ENCODE measurements around the gene STARD3.

Gene STARD3

DNA sequence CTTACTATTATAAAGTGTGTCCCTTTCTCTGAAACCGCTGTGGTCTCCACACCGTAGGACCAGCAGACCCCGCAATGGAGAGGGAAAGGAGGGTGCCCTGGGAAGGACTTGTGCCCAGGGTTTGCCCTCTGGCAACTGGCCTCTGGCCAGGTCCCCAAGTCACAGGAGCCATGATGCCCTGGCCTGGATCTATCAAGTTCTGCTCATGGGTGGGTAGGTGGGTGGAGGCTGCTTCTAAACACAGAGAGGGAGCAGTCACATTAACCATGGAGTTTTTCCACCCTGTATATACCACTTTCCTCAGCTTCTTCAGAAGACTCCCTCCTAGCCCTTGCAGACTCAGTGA lies 19.9 kb upstream of the STARD3 start:
- H3K9ac ChIP-seq (ENCODE audit: low read depth, low read length), result no peak overlapping the region
- H3K36me3 ChIP-seq (ENCODE audit: insufficient read depth, low read length), result no peaks in the 10 kb centered on the region
- peaks cover 13% of the 10 kb centered on the region for H3K4me1 ChIP-seq (ENCODE audit: control insufficient read depth, insufficient read depth, low read length)
- H3K4me2 ChIP-seq (ENCODE audit: low read length), result peak overlapping the region; percentile 77
- no peak overlapping the region for H3K4me3 ChIP-seq (ENCODE audit: low read length)
- peaks cover 44% of the 10 kb centered on the region for H3K27me3 ChIP-seq (ENCODE audit: control insufficient read depth, insufficient read depth, low read length)
- H3K9me3 ChIP-seq (replicated peaks; ENCODE audit: low read length), result no peaks in the 10 kb centered on the region

DNA sequence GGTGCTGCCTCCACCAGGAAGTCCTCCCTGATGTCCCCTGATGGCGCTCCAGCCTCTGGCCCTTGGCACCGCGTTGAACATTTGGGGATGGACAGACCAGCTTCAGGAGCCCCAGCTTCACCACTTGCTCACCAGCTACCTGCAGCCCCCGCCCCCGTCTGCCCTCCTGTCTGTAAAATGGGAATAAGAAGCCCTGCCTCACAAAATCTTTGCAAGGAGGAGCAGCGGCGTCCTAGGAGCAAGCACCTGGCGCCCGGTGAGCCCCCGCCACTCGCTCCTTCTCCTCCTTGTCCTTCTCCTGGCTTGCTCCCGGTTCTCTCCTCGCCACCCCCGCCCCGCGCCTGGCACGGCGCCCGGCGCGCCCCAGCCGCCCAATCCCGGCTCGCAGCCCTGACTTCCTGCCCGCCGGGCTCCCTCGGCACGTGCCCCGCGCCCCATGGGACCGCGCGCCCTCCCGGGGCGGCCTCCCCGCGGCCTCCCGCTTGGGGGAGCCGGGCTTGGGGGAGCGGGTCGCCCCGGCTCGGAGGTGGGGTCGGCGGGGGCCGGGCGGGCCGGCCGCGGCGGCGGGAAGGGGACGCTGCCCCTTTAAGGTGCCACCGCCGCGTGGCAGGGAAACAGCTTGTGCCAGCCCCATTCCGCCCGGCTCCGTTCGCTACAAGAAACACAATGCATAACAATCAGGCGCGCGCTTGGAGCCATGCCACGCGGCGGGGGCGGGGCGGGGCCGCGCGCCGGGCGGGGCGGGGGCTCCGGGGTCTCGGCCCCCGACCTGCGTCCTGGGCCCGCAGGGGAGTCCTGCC lies 19.3 kb upstream of the STARD3 start:
- peak overlapping the region; percentile 75 for H3K4me3 ChIP-seq (ENCODE audit: low read length)
- peaks cover 13% of the 10 kb centered on the region for H3K4me1 ChIP-seq (ENCODE audit: control insufficient read depth, insufficient read depth, low read length)
- H3K9ac ChIP-seq (ENCODE audit: low read depth, low read length), result peak overlapping the region; percentile 80
- peak overlapping the region; percentile 98 for H3K4me2 ChIP-seq (ENCODE audit: low read length)
- no peaks in the 10 kb centered on the region for H3K9me3 ChIP-seq (replicated peaks; ENCODE audit: low read length)
- no peaks in the 10 kb centered on the region for H3K36me3 ChIP-seq (ENCODE audit: insufficient read depth, low read length)
- H3K27me3 ChIP-seq (ENCODE audit: control insufficient read depth, insufficient read depth, low read length), result peaks cover 42% of the 10 kb centered on the region

DNA sequence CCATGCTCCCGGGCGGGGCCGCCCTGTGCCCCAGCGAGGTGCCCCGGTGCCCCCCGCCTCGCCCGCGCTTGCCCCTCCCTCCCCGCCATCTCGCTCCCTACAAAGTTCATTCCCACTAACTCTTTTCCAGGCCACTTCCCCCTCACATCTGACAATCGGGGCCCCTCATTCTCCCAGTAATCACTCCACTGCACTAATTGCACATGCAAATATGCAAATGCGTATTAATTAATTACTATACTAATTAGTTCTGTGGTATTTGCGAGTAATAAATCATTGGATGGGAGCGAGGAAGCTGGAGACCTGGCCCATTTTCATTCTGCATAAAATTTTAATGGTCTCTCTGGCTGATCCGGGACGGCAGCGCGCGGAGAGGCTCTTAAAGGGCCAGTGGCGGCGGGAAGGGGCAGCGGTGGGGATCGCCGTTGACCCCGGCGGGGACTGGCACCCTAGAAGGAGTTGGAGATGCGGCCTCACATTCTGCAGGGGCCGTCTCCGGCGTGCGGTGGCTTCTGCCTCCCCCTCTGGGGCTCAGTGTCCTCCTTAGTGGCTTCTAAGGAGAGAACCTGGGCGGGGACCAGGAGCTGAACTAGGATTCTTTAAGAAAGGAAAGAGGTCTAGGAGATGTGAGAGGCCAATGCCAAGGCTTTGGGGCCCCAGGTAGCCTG lies 18.6 kb upstream of the STARD3 start:
- Histone ChIP-seq H3K9ac (ENCODE audit: low read depth, low read length) (peak overlapping the region; percentile 80), H3K27me3 (ENCODE audit: control insufficient read depth, insufficient read depth, low read length) (peaks cover 34% of the 10 kb centered on the region), H3K9me3 (replicated peaks; ENCODE audit: low read length) (no peaks in the 10 kb centered on the region), H3K4me3 (ENCODE audit: low read length) (peak overlapping the region; percentile 75), H3K36me3 (ENCODE audit: insufficient read depth, low read length) (no peaks in the 10 kb centered on the region), H3K4me2 (ENCODE audit: low read length) (peak overlapping the region; percentile 98), H3K4me1 (ENCODE audit: control insufficient read depth, insufficient read depth, low read length) (peaks cover 17% of the 10 kb centered on the region)

DNA sequence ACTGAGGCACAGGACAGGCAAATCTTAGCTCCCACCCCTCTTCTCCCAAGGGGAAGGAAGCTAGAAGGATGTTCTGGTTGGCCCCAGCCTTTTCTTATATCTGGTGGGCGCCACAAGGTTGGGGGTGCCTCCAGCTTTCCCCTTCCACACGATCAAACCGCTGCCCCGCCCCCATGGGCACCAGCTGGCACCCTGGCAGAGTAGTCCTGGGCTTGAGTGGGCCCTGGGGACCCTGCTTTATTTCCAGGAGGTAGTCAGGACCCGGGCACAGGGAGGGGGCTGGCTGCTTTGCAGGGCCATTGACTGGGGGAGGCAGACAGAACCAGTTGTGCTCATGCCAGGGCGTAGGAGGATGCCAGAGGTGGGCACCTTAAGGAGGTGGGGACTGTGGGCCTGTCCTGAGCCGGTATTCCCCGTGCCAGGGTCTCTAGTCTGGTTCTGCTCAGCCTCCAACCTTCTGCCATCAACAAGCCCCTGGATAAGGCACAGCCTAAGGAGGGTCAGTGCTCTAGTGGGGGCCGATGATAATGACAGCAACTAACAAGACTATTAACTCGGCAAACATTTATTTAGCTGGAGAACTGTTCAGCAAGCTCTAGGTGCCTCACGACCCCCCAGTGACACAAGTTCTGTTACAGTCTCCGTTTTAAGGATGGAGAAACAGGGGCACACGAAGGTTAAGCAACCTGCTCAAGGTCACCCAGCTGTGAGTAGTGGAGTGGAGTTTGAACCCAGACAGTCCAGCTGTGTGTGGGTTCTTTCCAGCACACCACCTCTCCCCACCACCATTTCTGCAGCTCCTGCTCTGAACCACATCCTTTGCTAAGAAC lies 17.8 kb upstream of the STARD3 start:
- peaks cover 17% of the 10 kb centered on the region for H3K4me1 ChIP-seq (ENCODE audit: control insufficient read depth, insufficient read depth, low read length)
- peak overlapping the region; percentile 75 for H3K4me3 ChIP-seq (ENCODE audit: low read length)
- H3K4me2 ChIP-seq (ENCODE audit: low read length), result peak overlapping the region; percentile 98
- no peaks in the 10 kb centered on the region for H3K36me3 ChIP-seq (ENCODE audit: insufficient read depth, low read length)
- H3K27me3 ChIP-seq (ENCODE audit: control insufficient read depth, insufficient read depth, low read length), result peaks cover 30% of the 10 kb centered on the region
- peak overlapping the region; percentile 80 for H3K9ac ChIP-seq (ENCODE audit: low read depth, low read length)
- H3K9me3 ChIP-seq (replicated peaks; ENCODE audit: low read length), result no peaks in the 10 kb centered on the region

DNA sequence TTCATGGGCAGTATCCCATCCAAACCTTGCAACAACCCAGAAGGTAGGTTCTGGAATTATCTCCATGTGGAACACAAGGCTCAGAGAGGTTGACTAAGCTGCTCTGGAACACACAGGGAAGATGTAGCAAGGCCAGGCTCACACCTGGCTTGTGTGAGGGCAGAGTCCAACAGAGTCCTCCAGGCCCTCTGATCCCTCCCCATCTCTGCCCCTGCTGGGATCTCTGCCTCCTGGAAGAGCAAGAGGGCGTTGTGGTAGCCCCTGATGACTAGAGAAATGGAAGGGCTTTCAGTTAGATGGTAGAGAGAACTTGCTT lies 17.2 kb upstream of the STARD3 start:
- Histone ChIP-seq H3K4me1 (ENCODE audit: control insufficient read depth, insufficient read depth, low read length) (peaks cover 17% of the 10 kb centered on the region), H3K9me3 (replicated peaks; ENCODE audit: low read length) (no peaks in the 10 kb centered on the region), H3K27me3 (ENCODE audit: control insufficient read depth, insufficient read depth, low read length) (peaks cover 34% of the 10 kb centered on the region), H3K36me3 (ENCODE audit: insufficient read depth, low read length) (no peaks in the 10 kb centered on the region), H3K9ac (ENCODE audit: low read depth, low read length) (no peak overlapping the region), H3K4me2 (ENCODE audit: low read length) (no peak overlapping the region), H3K4me3 (ENCODE audit: low read length) (no peak overlapping the region)

GRCh38 chr17:39621523-39622379 lies 15.2 kb upstream of the STARD3 start:
- no peak overlapping the region for H3K9ac ChIP-seq (ENCODE audit: low read depth, low read length)
- peak overlapping the region; percentile 41 for H3K4me3 ChIP-seq (ENCODE audit: low read length)
- H3K27me3 ChIP-seq (ENCODE audit: control insufficient read depth, insufficient read depth, low read length), result peaks cover 42% of the 10 kb centered on the region
- no peaks in the 10 kb centered on the region for H3K9me3 ChIP-seq (replicated peaks; ENCODE audit: low read length)
- peaks cover 19% of the 10 kb centered on the region for H3K4me1 ChIP-seq (ENCODE audit: control insufficient read depth, insufficient read depth, low read length)
- no peaks in the 10 kb centered on the region for H3K36me3 ChIP-seq (ENCODE audit: insufficient read depth, low read length)
- H3K4me2 ChIP-seq (ENCODE audit: low read length), result peak overlapping the region; percentile 72

DNA sequence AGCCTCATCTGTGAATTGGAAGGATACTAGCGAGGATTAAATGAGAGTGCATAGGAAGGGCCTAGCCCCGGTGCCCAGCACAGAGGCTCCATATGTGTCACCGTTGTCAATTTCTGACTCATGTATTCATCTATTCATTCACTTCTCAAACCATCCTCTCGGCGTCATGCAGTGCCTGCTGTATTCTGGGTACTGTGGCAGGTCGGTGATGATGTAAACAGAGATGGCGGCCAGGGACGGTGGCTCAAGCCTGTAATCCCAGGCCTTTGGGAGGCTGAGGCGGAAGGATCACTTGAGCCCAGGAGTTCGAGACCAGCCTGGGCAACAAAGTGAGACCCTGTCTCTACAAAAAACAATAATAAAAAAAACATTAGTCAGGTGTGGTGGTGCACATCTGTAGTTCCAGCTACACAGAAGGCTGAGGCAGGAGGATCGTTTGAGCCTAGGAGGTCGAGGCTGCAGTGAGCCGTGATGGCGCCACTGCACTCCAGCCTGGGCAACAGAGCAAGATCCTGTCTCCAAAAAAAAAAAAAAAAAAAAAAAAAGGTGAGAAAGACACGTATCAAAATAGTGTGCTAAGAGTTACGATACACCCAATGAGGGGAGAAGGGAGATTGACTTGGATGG lies 14.5 kb upstream of the STARD3 start:
- peaks cover 44% of the 10 kb centered on the region for H3K27me3 ChIP-seq (ENCODE audit: control insufficient read depth, insufficient read depth, low read length)
- H3K9ac ChIP-seq (ENCODE audit: low read depth, low read length), result no peak overlapping the region
- peaks cover 20% of the 10 kb centered on the region for H3K4me1 ChIP-seq (ENCODE audit: control insufficient read depth, insufficient read depth, low read length)

DNA sequence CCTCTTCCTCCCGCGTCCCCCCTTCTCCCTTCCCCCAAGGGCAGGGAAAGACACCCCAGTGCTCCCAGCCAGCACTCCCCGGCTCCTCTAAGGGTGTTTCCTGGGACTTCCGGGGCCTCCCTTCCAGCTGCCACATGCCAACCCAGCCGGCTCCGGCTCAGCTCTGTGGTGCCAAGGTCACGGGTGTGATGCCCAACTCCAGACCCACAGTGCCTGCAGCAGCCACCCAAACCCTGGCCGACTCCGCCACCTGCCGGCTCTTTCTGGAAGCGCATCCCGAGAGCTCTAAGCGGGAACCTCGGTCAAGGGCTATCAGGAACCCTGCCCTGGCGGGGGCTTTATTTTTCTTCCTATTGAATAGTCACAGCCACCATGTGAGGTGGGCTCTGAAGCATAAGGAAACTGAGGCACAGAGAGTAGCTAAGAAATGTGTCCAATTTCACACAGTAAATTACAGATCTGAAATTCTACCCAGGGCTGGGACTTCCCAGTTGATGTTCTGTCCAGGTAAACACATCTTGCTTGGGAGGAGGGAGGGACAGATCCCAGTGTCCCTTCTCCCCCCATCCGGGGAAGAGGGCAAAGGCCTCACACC lies 13.5 kb upstream of the STARD3 start:
- peaks cover 15% of the 10 kb centered on the region for H3K4me1 ChIP-seq (ENCODE audit: control insufficient read depth, insufficient read depth, low read length)
- H3K4me2 ChIP-seq (ENCODE audit: low read length), result peak overlapping the region; percentile 48
- no peak overlapping the region for H3K9ac ChIP-seq (ENCODE audit: low read depth, low read length)
- no peaks in the 10 kb centered on the region for H3K9me3 ChIP-seq (replicated peaks; ENCODE audit: low read length)
- no peak overlapping the region for H3K4me3 ChIP-seq (ENCODE audit: low read length)
- peaks cover 54% of the 10 kb centered on the region for H3K27me3 ChIP-seq (ENCODE audit: control insufficient read depth, insufficient read depth, low read length)
- no peaks in the 10 kb centered on the region for H3K36me3 ChIP-seq (ENCODE audit: insufficient read depth, low read length)

More for the DNA sequence above, 14.5 kb upstream of the STARD3 start:
- H3K9me3 ChIP-seq (replicated peaks; ENCODE audit: low read length), result no peaks in the 10 kb centered on the region
- H3K36me3 ChIP-seq (ENCODE audit: insufficient read depth, low read length), result no peaks in the 10 kb centered on the region
- peak overlapping the region; percentile 72 for H3K4me2 ChIP-seq (ENCODE audit: low read length)
- H3K4me3 ChIP-seq (ENCODE audit: low read length), result peak overlapping the region; percentile 41

- H3K4me3 ChIP-seq (ENCODE audit: low read length), result no peak overlapping the region
- no peaks in the 10 kb centered on the region for H3K36me3 ChIP-seq (ENCODE audit: insufficient read depth, low read length)
- H3K4me1 ChIP-seq (ENCODE audit: control insufficient read depth, insufficient read depth, low read length), result peaks cover 9% of the 10 kb centered on the region
- no peak overlapping the region for H3K4me2 ChIP-seq (ENCODE audit: low read length)
- peaks cover 60% of the 10 kb centered on the region for H3K27me3 ChIP-seq (ENCODE audit: control insufficient read depth, insufficient read depth, low read length)
- no peak overlapping the region for H3K9ac ChIP-seq (ENCODE audit: low read depth, low read length)
- H3K9me3 ChIP-seq (replicated peaks; ENCODE audit: low read length), result no peaks in the 10 kb centered on the region
Observed at GRCh38 chr17:39624313-39624712, 12.6 kb upstream of the STARD3 start.

- H3K4me1 ChIP-seq (ENCODE audit: control insufficient read depth, insufficient read depth, low read length), result peaks cover 9% of the 10 kb centered on the region
- no peaks in the 10 kb centered on the region for H3K36me3 ChIP-seq (ENCODE audit: insufficient read depth, low read length)
- no peak overlapping the region for H3K4me3 ChIP-seq (ENCODE audit: low read length)
- no peaks in the 10 kb centered on the region for H3K9me3 ChIP-seq (replicated peaks; ENCODE audit: low read length)
- H3K4me2 ChIP-seq (ENCODE audit: low read length), result no peak overlapping the region
- no peak overlapping the region for H3K9ac ChIP-seq (ENCODE audit: low read depth, low read length)
- H3K27me3 ChIP-seq (ENCODE audit: control insufficient read depth, insufficient read depth, low read length), result peaks cover 66% of the 10 kb centered on the region
Observed at GRCh38 chr17:39625198-39625785, 11.7 kb upstream of the STARD3 start.

Data from skeletal muscle satellite cell (primary cell).